Bone marrow (tissue), 2 donors: ENCODE measurements around the gene DOCK10.

Experiments
- DNase-seq, 2 donors: peaks; one replicate each; lab custom pipeline; 2025; lab: John Stamatoyannopoulos, UW

The DOCK10 gene

DNA sequence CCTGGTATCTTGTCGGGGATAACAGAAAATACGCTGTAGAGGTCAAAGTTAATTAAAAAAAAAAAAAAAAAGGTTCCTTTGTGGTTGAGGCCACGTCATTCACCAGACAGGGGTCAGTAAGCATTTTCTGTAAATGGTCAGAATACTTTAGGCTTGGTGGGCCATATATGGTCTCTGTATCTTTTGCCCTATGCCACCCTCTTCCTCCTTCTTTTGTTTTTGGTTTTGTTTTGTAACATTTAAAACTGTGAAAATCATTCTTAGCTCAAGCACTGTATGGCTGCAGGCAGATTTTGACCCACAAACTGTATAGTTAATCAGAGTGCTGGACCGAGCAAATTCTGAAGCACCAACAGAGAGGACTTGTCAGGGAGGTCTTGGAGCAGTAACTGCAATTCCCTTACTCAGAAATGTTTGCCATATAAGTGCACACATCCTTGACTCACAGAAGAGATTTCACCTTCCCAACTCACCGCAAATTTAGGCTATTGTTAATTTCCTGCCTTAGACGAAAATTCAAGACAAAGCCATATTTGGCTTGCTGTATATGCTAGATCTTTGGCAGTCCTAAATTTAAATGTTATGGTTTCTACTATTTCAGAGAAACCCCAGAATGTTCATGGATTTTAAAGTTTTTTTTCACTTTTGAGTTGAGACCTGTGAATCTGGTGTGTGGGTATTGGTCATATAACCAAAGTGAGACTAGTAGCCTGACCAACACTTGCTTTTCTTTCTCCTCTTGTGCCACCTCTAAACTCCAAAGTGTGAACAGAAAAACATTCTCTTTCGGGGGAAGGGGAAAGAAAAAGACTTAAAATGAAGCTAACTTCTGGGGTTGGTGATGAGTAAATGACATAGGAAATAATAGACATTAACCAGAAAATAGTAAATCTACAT, 65.4 kb downstream of the DOCK10 start:
- no peak for DNase-seq

DNA sequence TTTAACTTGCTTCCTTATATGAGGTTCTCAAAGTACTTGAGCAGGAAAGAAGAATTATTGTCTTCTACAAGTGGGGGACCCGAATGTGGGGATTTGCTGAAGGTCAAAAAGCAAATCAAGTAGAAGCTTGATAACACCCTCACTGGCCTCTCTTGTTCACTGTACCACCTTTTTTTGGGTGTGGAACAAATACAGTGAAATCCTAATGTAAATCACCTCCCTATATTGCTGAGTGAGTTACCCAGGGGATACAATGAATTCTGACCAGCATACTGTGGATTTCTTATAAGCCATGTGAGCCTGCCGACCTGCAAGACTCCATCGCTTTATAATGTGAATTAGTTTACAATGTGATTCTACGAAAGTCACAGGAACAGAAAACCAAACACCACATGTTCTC, 66.5 kb downstream of the DOCK10 start:
- no peak for DNase-seq

DNA sequence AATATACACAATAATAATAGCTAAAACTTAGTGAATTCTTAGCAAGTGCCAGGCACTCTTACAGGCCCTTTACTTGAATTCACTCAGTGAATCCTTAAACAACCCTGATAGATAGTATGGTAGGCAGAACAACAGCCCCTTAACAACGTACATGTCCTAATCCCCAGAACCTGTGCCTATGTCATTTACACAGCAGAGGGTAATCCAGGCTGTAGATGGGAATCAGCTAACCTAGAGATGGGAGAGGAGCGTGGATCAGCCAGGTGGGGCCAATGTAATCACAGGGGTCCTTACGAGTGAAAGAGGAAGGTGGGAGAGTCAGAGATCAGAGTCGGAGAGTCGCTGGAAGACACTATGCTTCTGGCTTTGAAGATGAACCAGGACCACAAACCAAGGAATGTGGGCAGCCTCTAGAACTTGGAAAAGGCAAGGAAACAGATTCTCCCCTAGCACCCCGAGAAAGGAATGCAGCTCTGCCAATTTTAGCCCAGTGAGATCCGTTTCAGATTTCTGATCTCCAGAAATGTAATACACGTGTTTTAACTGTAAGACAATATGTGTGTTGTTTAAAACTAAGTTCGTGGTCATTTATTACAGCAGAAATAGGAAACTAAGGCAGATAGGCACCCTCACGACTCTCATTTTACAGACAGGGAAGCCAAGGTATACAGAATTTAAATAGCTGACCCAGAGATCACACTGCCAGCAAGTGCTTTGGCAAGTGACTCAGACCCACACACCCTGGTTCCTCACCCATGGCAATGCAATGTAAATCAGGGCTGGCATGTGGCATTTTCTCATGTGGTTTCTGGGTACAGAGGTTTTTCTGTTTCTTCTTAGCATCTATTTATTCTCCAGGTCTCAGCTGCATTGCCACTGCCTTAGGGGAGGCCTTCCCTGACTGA, 68.9 kb downstream of the DOCK10 start:
- DNase-seq: no peak

GRCh38 chr2:224971214-224971613, 71.1 kb downstream of the DOCK10 start:
- no peak for DNase-seq

- peak in 1 of 2 donors; percentile 10 for DNase-seq
Observed at GRCh38 chr2:224970311-224970710, 72.0 kb downstream of the DOCK10 start.

DNA sequence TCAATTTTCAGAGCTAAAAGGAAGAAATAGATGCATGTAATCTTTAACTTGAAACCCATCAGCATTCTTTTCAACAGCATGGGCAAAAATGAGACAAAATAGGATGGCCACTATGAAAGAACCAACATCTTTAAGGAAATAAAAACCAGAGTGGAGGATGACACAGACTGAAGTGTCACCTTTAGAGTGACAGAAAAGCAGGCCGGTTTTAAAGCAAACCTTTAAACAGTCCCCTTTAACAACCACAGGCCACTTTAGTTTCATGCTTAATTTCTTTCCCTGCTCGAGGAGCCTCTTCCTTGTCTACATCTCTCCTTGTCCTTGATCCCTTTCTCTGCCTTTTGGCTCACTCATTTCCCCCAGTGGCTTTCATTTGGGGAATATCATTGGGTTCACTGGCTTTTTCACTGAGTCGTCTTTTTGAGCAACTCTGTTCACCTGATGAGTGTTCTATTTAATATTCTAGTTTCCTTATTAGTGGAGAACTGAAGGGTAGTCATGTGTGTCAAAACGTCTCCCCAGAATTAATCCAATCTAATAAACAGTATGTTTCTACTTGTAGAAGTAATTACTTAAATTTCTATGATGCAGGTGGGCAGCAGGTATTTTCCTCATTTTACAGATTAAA, 72.5 kb downstream of the DOCK10 start:
- no peak for DNase-seq

GRCh38 chr2:224969095-224969494, 73.2 kb downstream of the DOCK10 start:
- DNase-seq: no peak

GRCh38 chr2:224968051-224968450, 74.2 kb downstream of the DOCK10 start:
- DNase-seq: no peak

DNA sequence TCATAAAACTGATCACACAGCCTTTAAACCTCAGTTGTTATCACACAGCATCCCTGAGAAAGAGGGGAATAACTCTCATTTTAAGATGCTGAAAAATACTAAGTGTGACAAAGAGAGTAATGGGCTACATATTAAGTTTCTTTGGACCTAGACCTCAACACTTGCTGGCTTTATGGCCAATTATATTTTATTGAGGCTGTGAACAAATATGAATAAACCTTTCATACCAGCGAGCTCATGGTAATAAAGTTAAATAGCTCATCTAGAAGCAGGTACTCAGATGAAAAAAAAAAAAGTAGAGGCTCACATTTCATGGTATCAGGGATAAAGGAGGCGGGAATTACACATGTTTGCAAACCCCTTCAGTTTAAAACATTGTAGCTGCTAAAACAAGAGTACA, 75.7 kb downstream of the DOCK10 start:
- no peak for DNase-seq

GRCh38 chr2:224959556-224959955, 82.7 kb downstream of the DOCK10 start:
- DNase-seq: no peak

DNA sequence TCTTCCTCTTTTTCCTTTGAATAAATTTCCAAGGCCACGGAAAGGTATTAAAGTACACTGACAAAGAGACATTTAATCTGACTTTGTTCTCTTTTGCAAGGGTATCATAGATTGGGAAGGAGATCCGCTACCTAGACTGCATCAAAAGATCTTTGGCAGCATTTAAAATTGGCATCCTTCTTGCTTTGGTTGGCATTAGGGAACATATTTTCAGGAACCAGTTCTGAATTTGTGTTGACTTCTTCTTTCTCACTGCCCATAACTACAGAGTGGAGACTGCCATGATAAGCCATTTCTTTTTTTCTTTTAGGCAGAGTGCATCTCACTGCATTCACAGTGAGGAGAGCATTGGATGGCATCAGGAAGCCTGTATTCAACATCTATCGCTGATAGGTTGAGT, 83.4 kb downstream of the DOCK10 start:
- DNase-seq: no peak

- no peak for DNase-seq
Observed at GRCh38 chr2:224958462-224958857, 83.8 kb downstream of the DOCK10 start.

DNA sequence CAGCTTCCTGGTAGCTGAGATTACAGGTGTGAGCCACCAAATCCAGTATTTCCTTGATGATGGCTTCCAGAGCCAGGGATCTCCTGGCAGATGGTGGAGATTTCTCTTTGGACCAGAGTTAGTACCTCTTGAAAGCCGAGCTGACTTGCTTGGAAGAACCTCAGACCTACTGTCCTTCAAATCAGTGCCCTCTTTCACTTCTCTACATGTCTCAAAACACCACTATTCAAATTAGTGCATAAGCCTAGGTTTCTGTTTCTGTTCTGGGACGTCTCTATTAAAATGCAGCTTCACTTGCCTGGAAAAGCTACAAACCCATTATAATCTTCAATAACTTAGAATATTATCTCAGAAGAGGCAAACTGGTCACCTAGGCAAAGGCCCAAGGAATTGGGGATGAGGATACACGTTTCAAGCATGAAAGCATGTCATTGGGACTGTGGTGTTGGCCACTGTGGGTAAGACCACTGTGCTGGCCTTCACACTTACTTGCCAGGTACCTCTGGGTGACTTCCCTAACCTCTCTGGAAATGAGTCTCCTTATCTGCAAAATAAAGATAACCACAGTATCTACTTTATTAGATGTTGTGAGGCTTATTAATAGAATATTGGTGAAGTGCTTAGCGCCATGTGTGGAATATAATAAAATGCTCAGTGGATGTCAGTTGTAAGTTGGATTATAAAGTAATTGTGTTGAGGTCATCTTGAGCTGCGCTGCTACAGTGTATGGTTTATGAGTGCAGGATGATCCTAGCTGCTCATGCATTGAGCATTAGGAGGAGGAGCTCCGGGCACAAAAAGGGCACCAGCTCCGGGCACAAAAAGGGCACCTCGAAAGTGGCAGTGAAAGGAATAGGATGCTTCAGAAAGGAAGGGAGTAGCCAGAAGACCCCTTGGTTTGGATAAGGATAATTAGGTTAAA, 84.5 kb downstream of the DOCK10 start:
- no peak for DNase-seq

- DNase-seq: no peak
Observed at GRCh38 chr2:224956706-224957105, 85.6 kb downstream of the DOCK10 start.

GRCh38 chr2:224954980-224955379, 87.3 kb downstream of the DOCK10 start:
- DNase-seq: no peak

DNA sequence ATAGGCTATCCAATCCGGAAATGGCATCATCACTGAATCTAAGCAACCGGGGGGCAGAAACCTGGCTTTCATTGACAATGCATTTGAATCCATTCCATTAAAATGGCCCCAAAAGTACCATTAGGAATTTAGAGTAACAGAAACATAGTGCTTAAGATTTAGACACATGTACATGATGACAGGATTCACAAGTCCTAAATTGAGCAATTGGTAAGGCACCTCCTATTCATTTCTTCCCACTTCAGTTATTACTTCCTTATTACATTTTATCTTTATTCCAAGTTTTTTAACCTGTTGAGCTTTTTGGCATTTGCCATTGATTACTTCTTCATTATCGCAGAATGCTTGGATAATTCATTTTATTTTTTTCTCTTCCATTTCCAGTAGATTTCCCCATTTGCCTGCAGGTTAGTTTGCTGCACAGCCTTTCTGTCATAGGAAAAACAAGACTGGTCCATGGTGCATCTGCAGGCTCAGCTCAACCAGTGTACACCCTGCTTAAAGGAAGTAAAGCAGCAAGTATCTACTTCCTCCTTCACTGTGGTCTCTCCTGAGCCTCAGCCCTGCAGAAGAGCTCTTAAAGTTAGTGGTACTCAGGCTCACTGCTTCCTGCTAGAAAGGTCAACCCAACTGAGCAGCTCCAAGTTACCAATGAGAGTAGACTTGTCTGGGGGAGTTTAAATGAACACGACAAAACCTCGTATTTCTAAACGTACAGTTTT, 89.2 kb downstream of the DOCK10 start:
- DNase-seq: peak in 1 of 2 donors; percentile 72

- DNase-seq: peak in 1 of 2 donors; percentile 71
Observed at GRCh38 chr2:224951723-224952481, 90.4 kb downstream of the DOCK10 start.

DNA sequence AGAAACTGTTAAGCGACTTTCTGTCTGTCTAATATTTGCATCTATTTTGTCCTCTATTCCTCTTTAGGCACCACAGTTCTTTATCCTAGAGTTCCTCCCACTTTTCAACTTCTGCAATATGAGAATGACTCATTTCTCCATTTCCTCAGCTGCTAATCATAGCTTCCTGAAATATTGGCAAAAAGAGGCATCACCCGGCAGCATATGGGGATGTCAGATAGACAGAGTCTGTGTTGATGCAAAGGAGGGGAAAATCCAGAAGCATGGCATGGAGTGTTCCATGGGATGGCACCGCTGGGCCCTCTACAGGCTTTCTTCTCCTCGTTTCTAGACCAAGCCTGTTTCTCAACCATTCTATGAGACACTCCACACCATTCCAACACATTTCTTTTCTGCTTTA, 93.4 kb downstream of the DOCK10 start:
- peak in 1 of 2 donors; percentile 92 for DNase-seq

- no peak for DNase-seq
Observed at GRCh38 chr2:224948005-224948404, 94.3 kb downstream of the DOCK10 start.

GRCh38 chr2:224947566-224947965, 94.7 kb downstream of the DOCK10 start:
- no peak for DNase-seq
